ENCODE data around the gene GAPT. TPM values are rescaled to one million over a fixed set of nuclear protein-coding genes. Genes with fewer than 3 reads are reported as not detected.
"Not testable (repeated sequence)": the region's sequence is repeated elsewhere in the genome, so short reads cannot be mapped to it uniquely, and the experiment has no call there.

Gene GAPT
- total RNA-seq, 2 experiments from 2014 or later, result 0.22 to 0.23 TPM

DNA sequence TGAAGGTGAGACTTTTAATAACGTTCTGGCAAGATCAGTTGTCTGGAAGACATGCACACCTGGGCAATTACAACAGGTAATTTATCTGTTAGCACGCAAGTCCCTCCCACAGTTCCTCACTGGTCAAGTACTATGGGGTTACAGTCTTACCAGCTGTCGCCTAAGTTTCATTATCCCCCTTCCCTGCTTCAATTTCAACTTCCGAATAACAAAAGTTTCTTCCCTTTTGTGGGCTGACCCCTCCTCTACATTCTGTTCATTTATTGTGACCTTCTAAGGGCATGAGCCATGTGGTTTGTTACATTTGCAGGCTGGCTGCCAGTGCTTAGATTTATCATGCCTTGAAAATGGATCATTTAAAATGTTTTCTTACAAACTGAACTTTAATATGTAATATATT lies 16.5 kb downstream of the GAPT start:
- no peak overlapping the region for H3K27ac Mint-ChIP-seq
- no peaks in the 10 kb centered on the region for H3K36me3 Mint-ChIP-seq
- H3K4me1 Mint-ChIP-seq, result no peaks in the 10 kb centered on the region
- H3K27me3 Mint-ChIP-seq, result peaks cover under 1% of the 10 kb centered on the region
- no peak overlapping the region for H3K4me3 Mint-ChIP-seq
- H3K9me3 Mint-ChIP-seq, result no peaks in the 10 kb centered on the region
- no peak for DNase-seq

DNA sequence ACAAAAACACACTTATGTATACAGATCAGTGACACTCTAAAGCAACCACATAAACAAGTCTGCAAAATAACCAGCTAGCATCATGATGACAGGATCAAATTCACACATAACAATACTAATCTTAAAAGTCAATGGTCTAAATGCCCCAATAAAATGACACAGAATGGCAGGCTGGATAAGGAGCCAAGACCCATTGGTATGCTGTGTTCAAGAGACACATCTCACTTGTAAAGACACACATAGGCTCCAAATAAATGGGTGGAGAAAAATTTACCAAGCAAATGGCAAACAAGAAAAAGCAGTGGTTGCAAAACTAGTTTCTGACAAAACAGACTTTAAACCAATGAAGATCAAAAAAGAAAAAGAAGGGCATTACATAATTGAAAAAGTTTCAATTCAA lies 26.0 kb downstream of the GAPT start:
- H3K4me3 Mint-ChIP-seq, result no peak overlapping the region
- H3K27ac Mint-ChIP-seq, result no peak overlapping the region
- no peaks in the 10 kb centered on the region for H3K36me3 Mint-ChIP-seq
- H3K4me1 Mint-ChIP-seq, result no peaks in the 10 kb centered on the region
- peaks cover 24% of the 10 kb centered on the region for H3K9me3 Mint-ChIP-seq
- peaks cover 9% of the 10 kb centered on the region for H3K27me3 Mint-ChIP-seq
- no peak for DNase-seq

DNA sequence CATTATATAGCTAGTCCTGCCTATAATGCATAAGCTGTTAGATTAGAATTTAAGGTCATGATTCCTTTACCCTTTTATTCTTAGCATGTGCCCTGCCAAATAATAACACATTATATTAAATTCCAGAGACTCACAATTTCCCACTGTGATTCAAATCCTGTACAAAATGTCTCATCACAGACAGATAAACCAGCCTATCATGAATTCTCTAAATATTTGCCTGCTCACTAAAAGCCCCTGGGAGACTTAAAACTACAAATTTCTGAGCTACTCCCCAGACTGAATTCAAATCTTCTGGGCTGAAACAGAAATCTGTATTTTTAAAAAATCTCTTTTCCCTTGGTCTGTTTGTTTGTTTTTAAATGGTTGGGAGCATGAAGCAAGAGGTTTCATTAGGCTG lies 32.7 kb downstream of the GAPT start:
- H3K36me3 Mint-ChIP-seq, result no peaks in the 10 kb centered on the region
- H3K27me3 Mint-ChIP-seq, result peaks cover 9% of the 10 kb centered on the region
- no peak overlapping the region for H3K4me3 Mint-ChIP-seq
- no peaks in the 10 kb centered on the region for H3K4me1 Mint-ChIP-seq
- no peak overlapping the region for H3K27ac Mint-ChIP-seq
- DNase-seq, result no peak
- H3K9me3 Mint-ChIP-seq, result no peaks in the 10 kb centered on the region

DNA sequence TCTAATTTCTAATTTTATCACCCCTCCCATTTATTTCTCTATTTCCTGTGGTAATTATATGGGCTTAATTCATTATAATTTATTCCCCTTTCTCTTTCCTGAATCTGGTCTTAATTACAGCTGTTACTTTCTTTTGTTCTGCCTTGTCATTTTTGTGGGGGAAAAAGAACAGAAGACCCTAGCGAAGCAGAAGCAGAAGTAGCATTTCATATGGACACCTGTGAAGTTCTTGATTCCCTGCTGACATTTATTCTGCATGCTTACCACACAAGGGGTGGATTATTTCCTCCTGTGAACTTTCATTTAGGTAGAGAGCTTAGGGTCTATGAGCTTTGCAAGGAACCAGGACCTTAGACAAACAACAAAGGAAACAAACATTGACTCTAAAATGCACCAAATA lies 33.3 kb downstream of the GAPT start:
- no peaks in the 10 kb centered on the region for H3K36me3 Mint-ChIP-seq
- H3K27ac Mint-ChIP-seq, result no peak overlapping the region
- H3K4me1 Mint-ChIP-seq, result no peaks in the 10 kb centered on the region

DNA sequence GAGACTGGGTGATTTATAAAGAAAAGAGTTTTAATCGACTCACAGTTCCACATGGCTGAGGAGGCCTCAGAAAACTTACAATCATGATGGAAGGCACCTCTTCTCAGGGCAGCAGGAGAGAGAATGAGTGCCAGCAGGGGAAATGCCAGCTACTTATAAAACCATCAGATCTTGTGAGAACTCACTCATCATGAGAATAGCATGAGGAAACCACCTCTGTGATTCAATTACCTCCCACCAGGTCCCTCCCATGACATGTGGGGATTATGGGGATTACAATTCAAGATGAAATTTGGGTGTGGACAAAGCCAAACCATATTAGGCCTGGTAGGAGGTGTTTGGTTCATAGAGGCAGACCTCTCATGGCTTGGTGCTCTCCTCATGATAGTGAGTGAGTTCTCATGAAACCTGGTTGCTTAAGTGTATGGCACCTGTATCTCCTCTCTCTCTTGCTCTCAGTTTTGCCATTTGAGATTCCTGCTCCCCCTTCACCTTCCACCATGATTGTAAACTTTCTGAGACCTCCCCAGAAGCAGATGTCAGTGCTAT lies 39.8 kb downstream of the GAPT start:
- H3K4me1 Mint-ChIP-seq, result no peaks in the 10 kb centered on the region
- H3K36me3 Mint-ChIP-seq, result no peaks in the 10 kb centered on the region
- H3K4me3 Mint-ChIP-seq, result no peak overlapping the region
- H3K27me3 Mint-ChIP-seq, result no peaks in the 10 kb centered on the region
- no peak for DNase-seq
- no peak overlapping the region for H3K27ac Mint-ChIP-seq
- H3K9me3 Mint-ChIP-seq, result peaks cover 20% of the 10 kb centered on the region

More for the DNA sequence above, 33.3 kb downstream of the GAPT start:
- no peak overlapping the region for H3K4me3 Mint-ChIP-seq
- no peaks in the 10 kb centered on the region for H3K9me3 Mint-ChIP-seq
- H3K27me3 Mint-ChIP-seq, result peaks cover 6% of the 10 kb centered on the region
- no peak for DNase-seq

DNA sequence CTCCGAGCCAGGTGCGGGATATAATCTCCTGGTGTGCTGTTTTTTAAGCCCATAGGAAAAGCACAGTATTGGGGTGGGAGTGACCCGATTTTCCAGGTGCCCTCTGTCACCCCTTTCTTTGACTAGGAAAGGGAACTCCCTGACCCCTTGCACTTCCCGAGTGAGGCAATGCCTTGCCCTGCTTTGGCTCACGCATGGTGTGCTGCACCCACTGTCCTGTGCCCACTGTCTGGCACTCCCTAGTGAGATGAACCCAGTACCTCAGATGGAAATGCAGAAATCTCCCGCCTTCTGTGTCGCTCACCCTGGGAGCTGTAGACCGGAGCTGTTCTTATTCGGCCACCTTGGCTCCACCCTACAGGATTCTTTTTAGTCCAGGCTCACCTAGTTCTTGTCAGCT lies 50.7 kb downstream of the GAPT start:
- not testable (repeated sequence) for DNase-seq, H3K4me3 Mint-ChIP-seq, H3K9me3 Mint-ChIP-seq, H3K27me3 Mint-ChIP-seq, H3K27ac Mint-ChIP-seq, H3K4me1 Mint-ChIP-seq, H3K36me3 Mint-ChIP-seq

DNA sequence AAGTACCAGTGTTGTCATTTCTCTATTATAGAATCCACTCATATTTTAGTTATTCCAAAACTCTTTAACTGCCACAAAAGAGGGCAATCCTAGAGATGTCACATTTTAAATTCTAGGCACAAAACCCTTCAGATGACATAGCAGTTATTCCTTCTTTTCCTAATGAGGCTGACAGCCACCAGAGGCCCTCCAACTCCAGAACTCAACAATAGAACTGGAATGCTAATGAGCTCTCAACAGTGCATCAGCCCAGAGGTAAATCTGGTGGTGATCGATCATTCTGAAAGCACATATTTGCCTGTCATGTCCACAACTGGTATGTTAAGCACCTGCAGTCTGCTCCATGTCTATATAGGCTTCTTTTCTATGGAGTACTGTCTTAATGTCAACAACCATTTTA lies 51.5 kb downstream of the GAPT start:
- Mint-ChIP-seq H3K4me3 (no peak overlapping the region), H3K9me3 (peaks cover 9% of the 10 kb centered on the region), H3K27me3 (peaks cover 8% of the 10 kb centered on the region), H3K36me3 (peaks cover 2% of the 10 kb centered on the region), H3K4me1 (no peaks in the 10 kb centered on the region), H3K27ac (no peak overlapping the region)
- DNase-seq, result no peak

DNA sequence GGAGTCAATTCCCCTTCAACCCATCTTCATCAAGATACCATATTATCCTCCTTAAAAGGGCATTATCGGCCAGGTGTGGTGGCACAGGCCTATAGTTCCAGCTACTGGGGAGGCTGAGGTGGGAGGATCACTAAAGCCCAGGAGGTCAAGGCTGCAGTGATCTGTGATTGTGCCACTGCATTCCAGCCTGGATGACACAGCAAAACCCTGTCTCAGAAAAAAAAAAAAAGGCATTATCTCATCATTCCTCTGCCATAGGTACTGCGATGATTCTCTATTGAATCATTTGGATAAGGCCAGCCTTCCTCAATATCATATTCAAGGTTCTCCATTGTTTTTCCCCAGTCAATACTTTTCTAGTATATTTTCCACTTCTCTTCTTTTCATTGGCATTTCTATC lies 52.5 kb downstream of the GAPT start:
- peaks cover 8% of the 10 kb centered on the region for H3K27me3 Mint-ChIP-seq
- DNase-seq, result no peak
- peaks cover 1% of the 10 kb centered on the region for H3K36me3 Mint-ChIP-seq
- H3K4me1 Mint-ChIP-seq, result no peaks in the 10 kb centered on the region
- peaks cover 7% of the 10 kb centered on the region for H3K9me3 Mint-ChIP-seq
- peak overlapping the region; percentile 35 for H3K27ac Mint-ChIP-seq
- no peak overlapping the region for H3K4me3 Mint-ChIP-seq

DNA sequence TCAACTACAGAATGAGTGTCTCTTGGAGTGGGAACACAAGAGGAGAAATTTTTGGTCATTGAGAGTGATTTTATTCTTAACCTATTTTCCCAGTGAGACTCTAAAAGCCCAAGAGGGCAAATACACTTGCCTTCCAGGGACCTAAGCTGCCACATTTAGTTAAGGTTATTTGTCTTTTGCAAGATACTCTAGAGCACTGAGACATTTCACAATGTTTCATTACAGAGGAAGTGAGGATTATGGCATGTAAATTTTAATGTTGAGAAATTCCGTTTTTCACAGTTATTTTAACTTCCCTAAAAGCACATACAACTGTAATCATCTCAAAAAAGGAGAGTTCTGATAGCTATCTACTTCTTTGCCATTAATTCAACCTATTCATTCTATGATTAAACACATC lies 53.0 kb downstream of the GAPT start:
- Mint-ChIP-seq H3K4me1 (no peaks in the 10 kb centered on the region), H3K36me3 (no peaks in the 10 kb centered on the region), H3K9me3 (peaks cover 3% of the 10 kb centered on the region), H3K4me3 (no peak overlapping the region), H3K27ac (peak overlapping the region; percentile 35), H3K27me3 (peaks cover 4% of the 10 kb centered on the region)
- DNase-seq, result no peak

DNA sequence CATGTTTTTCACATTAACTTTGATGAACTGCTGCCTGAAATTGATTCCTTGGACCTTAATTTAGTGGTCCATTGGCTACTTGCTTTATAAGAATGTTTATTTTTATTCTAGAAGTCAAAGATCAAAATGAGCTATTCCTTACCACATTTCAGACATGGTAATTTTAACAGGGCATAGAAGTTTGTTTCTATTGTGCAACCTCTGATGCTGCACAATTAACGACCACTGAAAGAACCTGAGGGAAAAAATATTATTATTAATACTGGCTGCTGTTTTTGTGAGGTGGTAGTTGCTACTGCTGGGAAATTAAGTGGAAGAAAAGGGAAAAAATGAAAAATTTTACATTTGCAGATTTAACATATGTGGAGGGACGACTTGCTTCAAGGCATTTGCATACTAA lies 53.7 kb downstream of the GAPT start:
- Mint-ChIP-seq H3K4me3 (no peak overlapping the region), H3K27me3 (peaks cover 4% of the 10 kb centered on the region), H3K27ac (no peak overlapping the region), H3K9me3 (no peaks in the 10 kb centered on the region), H3K4me1 (no peaks in the 10 kb centered on the region), H3K36me3 (no peaks in the 10 kb centered on the region)
- no peak for DNase-seq

DNA sequence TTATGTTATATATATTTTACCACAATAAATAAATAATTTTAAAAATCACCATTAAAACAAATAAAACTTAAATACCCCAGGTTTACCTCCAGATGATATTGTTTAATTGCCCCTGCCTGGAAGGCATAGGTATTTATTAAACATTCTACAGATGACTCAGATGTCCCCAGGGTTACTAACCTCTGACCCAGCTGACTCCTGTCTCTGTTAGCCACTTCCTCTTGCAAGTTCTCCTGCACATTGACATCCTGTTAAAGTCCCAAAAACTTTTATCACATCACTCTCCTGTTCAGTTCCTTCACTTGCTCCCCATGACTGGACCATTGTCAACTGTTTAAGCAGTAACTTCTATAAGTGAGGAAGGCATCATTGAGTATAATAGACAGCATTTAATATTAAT lies 54.7 kb downstream of the GAPT start:
- no peaks in the 10 kb centered on the region for H3K4me1 Mint-ChIP-seq
- no peak overlapping the region for H3K27ac Mint-ChIP-seq
- H3K4me3 Mint-ChIP-seq, result no peak overlapping the region
- H3K9me3 Mint-ChIP-seq, result no peaks in the 10 kb centered on the region
- H3K27me3 Mint-ChIP-seq, result peaks cover 4% of the 10 kb centered on the region
- no peak for DNase-seq
- no peaks in the 10 kb centered on the region for H3K36me3 Mint-ChIP-seq

Other genes with a start within 250 kb of the GAPT start
- gene PLK2, start 31.3 kb upstream of the GAPT start, total RNA-seq, result 1 to 10 TPM; 2.3 to 4.1 TPM
- not detected for gene RAB3C, start 91.6 kb downstream of the GAPT start, total RNA-seq

Measured in activated naive CD8-positive, alpha-beta T cell treated with anti-CD3 and anti-CD28 coated beads for 36 hours (primary cell).